Prostate gland (tissue), 2 donors: ENCODE results near the gene ANO6. TPM values are rescaled to one million over a fixed set of nuclear protein-coding genes. Genes with fewer than 3 reads are reported as not detected.

Experiments
- DNase-seq: peaks from one replicate; pipeline ENCODE4 v3.0.0-alpha.2; 2019; ENCODE audit warnings: low spot score
- H3K27ac ChIP-seq, 2 donors: fragments of 200-600 bp; sonication (generic); 2 replicates each; pipeline ENCODE4 v1.5.1; 2017 to 2019
- H3K27me3 ChIP-seq: fragments of 200-600 bp; sonication (generic); replicated peaks from 2 replicates; pipeline ENCODE4 v1.5.1; 2019; ENCODE audit not compliant: insufficient read depth
- H3K36me3 ChIP-seq, 2 donors: fragments of 200-600 bp; sonication (generic); 1 replicate in 1 of 2; 2 replicates in 1 of 2; pipeline versions ENCODE4 v1.5.1 to v1.8.1; 2017 to 2019
- H3K4me1 ChIP-seq: fragments of 200-600 bp; sonication (generic); replicated peaks from 2 replicates; pipeline ENCODE4 v1.5.1; 2019
- H3K4me3 ChIP-seq, 2 donors: fragments of 200-600 bp; sonication (generic); 2 replicates each; pipeline ENCODE4 v1.5.1; 2017 to 2019
- H3K9me3 ChIP-seq: fragments of 200-600 bp; sonication (generic); 2 replicates; pipeline ENCODE4 v1.5.1; 2017
- POLR2A ChIP-seq: fragments of 450-650 bp; IDR thresholded peaks from one replicate; pipeline ENCODE4 v1.6.1; 2016; ENCODE audit warnings: antibody characterized with exemption, mild to moderate bottlenecking
- POLR2AphosphoS5 ChIP-seq: sonication (generic); formaldehyde crosslinking; IDR thresholded peaks from one replicate; pipeline ENCODE4 v1.6.1; 2017; ENCODE audit warnings: antibody characterized with exemption
- WGBS: methylation state at CpG from one replicate; pipeline ENCODE4 v1.1.5; 2018; 5-methylcytosine and 5-hydroxymethylcytosine counted together
- intact Hi-C: fragments of 100-400 bp; cut with DNase I; formaldehyde crosslinking; loops from one replicate; pipeline ENCODE4 v1.14.2; 2022
- total RNA-seq, 2 donors: library from RNA; depleted of rRNA; stranded (reverse); fragments of >200 nt; gene quantifications; one replicate each; pipeline ENCODE4 v1.1.0, GENCODE V29; 2016
- TF ChIP-seq, protein P1 (sequence below), 4 experiments: fragments of 200-600 bp in 2 of 4; fragments of 450-650 bp in 2 of 4; sonication (generic) in 2 of 4; IDR thresholded peaks; 1 replicate in 3 of 4; 2 replicates in 1 of 4; pipeline ENCODE4 v1.5.1; 2016 to 2019; ENCODE audit warnings: antibody characterized with exemption in 4 of 4, mild to moderate bottlenecking in 2 of 4, moderate library complexity in 2 of 4

The ANO6 gene
- total RNA-seq, 2 donors from 2014 or later = 36.8 to 78.8 TPM

DNA sequence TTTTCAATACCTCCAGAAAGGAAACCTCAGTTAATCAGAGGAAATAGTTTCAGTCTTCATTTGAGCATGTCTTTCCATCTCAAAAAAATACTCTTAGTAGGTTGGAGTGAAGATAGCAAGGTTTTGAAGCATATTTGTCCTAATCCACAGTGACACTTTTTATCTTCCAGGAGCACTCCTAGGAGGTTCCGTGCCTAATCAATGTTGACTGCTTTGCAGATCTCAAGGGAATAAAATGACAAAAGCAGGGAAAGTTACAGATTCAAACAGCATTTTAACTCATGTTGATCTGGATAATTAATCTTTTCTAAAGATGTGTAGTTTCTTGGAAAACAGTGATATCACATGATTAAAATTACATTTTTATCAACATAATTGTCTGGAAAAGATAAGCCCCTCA, 213.9 kb downstream of the ANO6 start:
- intact Hi-C loops = no loop called here
- Histone ChIP-seq H3K36me3 (peaks cover 0 to 9% of the 10 kb centered on the region in 2 donors), H3K27me3 (no peaks in the 10 kb centered on the region), H3K27ac (no peak overlapping the region), H3K4me3 (no peak overlapping the region), H3K4me1 (no peaks in the 10 kb centered on the region), H3K9me3 (no peaks in the 10 kb centered on the region)
- no peak for DNase-seq
- no peak for TF ChIP-seq POLR2AphosphoS5
- no peak for TF ChIP-seq POLR2A
- TF ChIP-seq, protein P1, sequence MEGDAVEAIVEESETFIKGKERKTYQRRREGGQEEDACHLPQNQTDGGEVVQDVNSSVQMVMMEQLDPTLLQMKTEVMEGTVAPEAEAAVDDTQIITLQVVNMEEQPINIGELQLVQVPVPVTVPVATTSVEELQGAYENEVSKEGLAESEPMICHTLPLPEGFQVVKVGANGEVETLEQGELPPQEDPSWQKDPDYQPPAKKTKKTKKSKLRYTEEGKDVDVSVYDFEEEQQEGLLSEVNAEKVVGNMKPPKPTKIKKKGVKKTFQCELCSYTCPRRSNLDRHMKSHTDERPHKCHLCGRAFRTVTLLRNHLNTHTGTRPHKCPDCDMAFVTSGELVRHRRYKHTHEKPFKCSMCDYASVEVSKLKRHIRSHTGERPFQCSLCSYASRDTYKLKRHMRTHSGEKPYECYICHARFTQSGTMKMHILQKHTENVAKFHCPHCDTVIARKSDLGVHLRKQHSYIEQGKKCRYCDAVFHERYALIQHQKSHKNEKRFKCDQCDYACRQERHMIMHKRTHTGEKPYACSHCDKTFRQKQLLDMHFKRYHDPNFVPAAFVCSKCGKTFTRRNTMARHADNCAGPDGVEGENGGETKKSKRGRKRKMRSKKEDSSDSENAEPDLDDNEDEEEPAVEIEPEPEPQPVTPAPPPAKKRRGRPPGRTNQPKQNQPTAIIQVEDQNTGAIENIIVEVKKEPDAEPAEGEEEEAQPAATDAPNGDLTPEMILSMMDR (IDR thresholded peaks at IDR 0.05) = no peak
- 95% methylated on average over 1 of the region's 1 CpG for WGBS

GRCh38 chr12:45431126-45431525, 215.2 kb downstream of the ANO6 start:
- Histone ChIP-seq H3K27ac (no peak overlapping the region), H3K4me1 (no peaks in the 10 kb centered on the region), H3K27me3 (no peaks in the 10 kb centered on the region), H3K4me3 (no peak overlapping the region), H3K36me3 (peaks cover 0 to 9% of the 10 kb centered on the region in 2 donors), H3K9me3 (no peaks in the 10 kb centered on the region)
- WGBS = 84% methylated on average over 5 of the region's 5 CpGs
- no peak for DNase-seq
- TF ChIP-seq, protein P1 (IDR thresholded peaks at IDR 0.05) = no peak
- intact Hi-C loops = no loop called here

DNA sequence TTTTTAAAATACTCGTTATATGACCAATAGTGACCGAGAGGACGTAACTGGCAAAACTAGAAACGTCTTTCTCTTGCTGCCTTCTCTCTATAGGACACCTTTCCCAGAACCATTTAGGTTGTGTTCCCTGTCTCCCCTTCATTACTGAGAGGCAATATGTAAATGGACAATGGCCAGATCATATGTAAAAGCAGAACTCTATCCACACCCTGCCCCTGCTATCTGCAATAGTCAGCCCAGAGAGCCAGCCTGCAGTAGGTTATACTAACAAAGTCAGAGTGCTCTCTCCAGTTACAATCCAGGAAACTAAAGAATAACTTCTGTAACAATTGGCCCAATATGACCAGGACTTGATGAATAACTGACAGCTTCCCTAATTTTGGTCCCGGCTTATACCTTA, 216.8 kb downstream of the ANO6 start:
- 97% methylated on average over 5 of the region's 5 CpGs for WGBS
- TF ChIP-seq POLR2A = no peak
- TF ChIP-seq, protein P1 (IDR thresholded peaks at IDR 0.05) = no peak
- TF ChIP-seq POLR2AphosphoS5 = no peak
- no peak for DNase-seq
- Histone ChIP-seq H3K27me3 (no peaks in the 10 kb centered on the region), H3K27ac (no peak overlapping the region), H3K9me3 (no peaks in the 10 kb centered on the region), H3K36me3 (no peaks in the 10 kb centered on the region), H3K4me3 (no peak overlapping the region), H3K4me1 (no peaks in the 10 kb centered on the region)
- intact Hi-C loops = no loop called here

DNA sequence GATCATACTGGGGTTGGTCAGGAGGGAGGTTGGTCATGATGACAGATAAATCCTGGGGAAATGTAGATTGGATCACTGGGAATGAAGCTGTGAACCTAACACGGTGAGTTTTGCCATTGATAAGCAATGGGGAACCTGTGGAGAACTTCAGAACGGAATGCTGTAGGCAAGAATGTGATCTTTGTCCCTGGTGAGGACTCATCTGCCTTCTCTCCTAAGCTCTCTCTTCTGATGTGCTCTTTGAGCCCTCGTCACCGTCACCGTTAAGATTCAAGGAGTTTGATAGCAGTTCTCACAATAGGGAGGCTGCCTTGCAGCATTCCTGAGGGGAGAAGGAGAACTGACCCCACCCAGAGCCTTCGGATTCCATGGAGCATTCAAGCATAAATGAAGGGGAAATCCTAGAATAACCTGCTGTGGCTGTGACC, 217.6 kb downstream of the ANO6 start:
- no peaks in the 10 kb centered on the region for H3K36me3 ChIP-seq
- no peaks in the 10 kb centered on the region for H3K27me3 ChIP-seq
- H3K27ac ChIP-seq = no peak overlapping the region
- intact Hi-C loops = no loop called here
- no peak overlapping the region for H3K4me3 ChIP-seq
- DNase-seq = no peak
- 59% methylated on average over 6 of the region's 6 CpGs for WGBS
- no peaks in the 10 kb centered on the region for H3K9me3 ChIP-seq
- no peaks in the 10 kb centered on the region for H3K4me1 ChIP-seq
- TF ChIP-seq POLR2AphosphoS5 = no peak
- TF ChIP-seq POLR2A = no peak
- TF ChIP-seq, protein P1 (IDR thresholded peaks at IDR 0.05) = no peak

DNA sequence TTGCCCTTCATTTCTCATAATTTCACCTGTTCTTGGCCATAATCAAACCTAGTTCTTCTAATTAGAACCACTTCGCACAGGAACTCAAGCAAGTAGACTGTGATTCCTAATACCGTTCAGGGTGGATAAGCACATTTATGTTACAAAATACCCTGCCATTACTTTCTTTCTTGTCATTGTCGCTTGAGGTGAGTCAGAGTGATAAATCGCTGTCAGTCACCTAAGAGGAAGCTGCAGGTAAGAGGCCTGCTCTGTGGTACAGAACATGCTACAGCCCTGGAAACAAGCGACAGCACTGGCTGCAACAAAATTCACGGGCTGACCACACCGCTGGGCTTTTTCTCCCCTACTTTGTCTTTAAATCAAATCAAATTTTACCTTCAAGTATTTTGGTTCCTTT, 218.2 kb downstream of the ANO6 start:
- WGBS = 89% methylated on average over 7 of the region's 7 CpGs

More for the DNA sequence above, 218.2 kb downstream of the ANO6 start:
- intact Hi-C loops = no loop called here
- H3K36me3 ChIP-seq = no peaks in the 10 kb centered on the region
- DNase-seq = no peak
- no peak overlapping the region for H3K4me3 ChIP-seq
- no peaks in the 10 kb centered on the region for H3K27me3 ChIP-seq
- no peaks in the 10 kb centered on the region for H3K4me1 ChIP-seq
- no peak overlapping the region for H3K27ac ChIP-seq
- TF ChIP-seq, protein P1 (IDR thresholded peaks at IDR 0.05) = no peak
- TF ChIP-seq POLR2AphosphoS5 (no peak), POLR2A (no peak)
- no peaks in the 10 kb centered on the region for H3K9me3 ChIP-seq
